ENCODE data around the gene ADCY4.
"Not testable (repeated sequence)": the region's sequence is repeated elsewhere in the genome, so short reads cannot be mapped to it uniquely, and the experiment has no call there.

Gene ADCY4

DNA sequence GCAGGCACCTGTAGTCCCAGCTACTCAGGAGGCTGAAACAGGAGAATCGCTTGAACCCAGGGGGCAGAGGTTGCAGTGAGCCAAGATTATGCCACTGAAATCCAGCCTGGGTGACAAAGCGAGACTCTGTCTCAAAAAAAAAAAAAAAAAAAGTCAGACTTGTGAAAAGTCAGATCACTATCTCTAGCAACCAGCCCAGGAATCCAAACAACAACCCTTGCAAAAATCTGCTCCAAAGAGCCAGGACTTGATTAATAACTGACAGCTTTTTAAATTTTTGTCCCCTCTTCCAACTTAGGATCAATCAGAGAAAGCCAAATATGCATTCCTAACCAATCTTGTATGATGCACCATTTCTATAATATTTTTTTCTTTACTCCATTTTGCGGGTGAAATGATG is 25.4 kb upstream of the ADCY4 start:
- no peak for DNase-seq (ENCODE audit: low spot score)
- no peak overlapping the region for H3K4me3 ChIP-seq
- H3K27ac ChIP-seq, result no peak overlapping the region
- TF ChIP-seq, protein P1, sequence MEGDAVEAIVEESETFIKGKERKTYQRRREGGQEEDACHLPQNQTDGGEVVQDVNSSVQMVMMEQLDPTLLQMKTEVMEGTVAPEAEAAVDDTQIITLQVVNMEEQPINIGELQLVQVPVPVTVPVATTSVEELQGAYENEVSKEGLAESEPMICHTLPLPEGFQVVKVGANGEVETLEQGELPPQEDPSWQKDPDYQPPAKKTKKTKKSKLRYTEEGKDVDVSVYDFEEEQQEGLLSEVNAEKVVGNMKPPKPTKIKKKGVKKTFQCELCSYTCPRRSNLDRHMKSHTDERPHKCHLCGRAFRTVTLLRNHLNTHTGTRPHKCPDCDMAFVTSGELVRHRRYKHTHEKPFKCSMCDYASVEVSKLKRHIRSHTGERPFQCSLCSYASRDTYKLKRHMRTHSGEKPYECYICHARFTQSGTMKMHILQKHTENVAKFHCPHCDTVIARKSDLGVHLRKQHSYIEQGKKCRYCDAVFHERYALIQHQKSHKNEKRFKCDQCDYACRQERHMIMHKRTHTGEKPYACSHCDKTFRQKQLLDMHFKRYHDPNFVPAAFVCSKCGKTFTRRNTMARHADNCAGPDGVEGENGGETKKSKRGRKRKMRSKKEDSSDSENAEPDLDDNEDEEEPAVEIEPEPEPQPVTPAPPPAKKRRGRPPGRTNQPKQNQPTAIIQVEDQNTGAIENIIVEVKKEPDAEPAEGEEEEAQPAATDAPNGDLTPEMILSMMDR (IDR thresholded peaks at IDR 0.05), result no peak

DNA sequence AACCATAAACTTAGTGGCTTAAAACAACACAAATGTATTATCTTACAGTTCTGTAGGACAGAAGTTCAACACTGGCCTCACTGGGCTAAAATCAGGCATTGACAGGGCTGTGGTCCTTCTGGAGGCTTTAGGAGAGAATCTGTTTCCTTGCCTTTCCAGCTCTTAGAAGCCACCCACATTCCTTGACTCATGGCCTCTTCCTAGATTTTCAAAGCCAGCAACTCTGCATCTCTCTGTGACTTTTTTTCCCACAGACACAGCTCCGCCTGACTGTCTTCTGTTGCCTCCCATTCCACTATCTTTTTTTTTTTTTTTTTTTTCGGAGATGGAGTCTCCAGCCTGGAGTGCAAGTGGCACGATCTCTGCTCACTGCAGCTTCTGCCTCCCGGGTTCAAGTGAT is 21.3 kb upstream of the ADCY4 start:
- TF ChIP-seq, protein P1 (IDR thresholded peaks at IDR 0.05), result no peak
- H3K4me3 ChIP-seq, result no peak overlapping the region
- no peak for DNase-seq (ENCODE audit: low spot score)
- H3K27ac ChIP-seq, result no peak overlapping the region

DNA sequence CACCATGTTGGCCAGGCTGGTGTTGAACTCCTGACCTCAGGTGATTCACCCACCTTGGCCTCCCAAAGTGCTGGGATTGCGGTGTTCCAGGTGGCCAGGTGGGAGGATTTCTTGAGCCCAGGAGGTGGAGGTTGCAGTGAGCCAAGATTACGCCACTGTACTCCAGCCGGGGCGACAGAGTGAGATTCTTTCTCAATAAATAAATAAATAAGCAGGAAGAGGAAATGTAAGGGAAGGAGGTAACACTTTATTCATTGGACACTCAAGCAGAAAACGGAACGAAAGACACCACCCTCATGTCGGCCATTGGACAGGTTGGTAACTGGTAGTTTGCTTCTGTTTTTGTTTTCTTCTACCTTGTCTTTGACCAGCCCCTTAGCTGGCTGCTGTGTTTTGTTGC is 20.1 kb upstream of the ADCY4 start:
- TF ChIP-seq, protein P1 (IDR thresholded peaks at IDR 0.05), result no peak
- DNase-seq (ENCODE audit: low spot score), result no peak
- Histone ChIP-seq H3K27ac (no peak overlapping the region), H3K4me3 (no peak overlapping the region)

DNA sequence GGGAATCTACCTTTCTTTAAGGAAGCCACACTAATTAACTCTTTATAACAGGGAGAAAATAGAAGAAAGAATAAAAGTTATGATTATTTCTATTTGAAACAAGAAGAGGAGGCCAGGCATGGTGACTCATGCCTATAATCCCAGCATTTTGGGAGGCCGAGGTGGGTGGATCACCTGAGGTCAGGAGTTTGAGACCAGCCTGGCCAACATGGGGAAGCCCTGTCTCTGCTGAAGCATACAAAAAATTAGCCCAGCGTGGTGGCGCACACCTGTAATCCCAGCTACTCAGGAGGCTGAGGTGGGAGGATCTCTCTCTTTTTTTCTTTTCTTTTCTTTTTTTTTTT is 19.6 kb upstream of the ADCY4 start:
- not testable (repeated sequence) for DNase-seq (ENCODE audit: low spot score); H3K4me3 ChIP-seq; H3K27ac ChIP-seq

DNA sequence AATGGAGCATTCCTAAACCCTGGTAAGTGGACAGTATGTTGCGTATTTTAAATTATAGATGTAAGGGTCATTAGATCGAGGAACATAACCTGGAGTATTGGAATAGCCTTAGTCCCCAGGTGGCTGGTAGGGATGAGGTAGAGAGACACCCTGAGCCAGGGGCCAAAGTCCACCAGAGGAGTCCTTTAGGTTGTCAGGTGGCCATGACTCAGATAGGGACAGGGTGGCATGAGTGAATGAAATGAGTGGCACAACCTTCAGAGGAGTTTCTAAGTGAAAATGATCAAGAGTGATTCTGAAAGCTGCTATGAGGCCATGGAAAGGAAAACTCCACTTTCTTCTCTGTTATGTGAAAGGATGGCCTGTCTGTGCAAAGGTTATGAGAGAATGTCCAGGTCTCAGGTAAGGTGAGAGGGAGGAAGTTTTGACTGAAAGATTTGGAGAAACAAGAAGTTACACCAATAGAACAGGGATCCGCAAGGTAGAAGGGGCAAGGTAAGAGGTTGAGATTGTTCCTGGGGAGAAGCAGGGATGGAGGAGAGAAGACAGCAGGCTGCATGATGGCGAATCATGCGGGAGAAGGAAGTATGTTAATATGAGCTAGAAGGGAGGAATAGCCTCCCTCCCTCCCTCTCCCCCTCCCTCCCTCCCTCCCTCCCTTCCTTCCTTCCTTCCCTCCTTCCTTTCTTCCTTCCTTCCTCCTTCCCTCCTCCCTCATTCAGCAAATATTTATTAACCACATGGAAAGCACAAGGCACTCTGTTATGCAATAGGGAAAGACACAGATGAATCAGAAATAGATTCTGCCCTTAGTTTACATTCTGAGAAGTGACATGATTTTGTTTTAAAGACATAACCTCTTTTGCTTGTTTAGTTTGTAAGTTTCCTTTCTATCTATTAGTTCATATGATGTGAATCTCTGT is 18.9 kb upstream of the ADCY4 start:
- DNase-seq (ENCODE audit: low spot score), result no peak
- Histone ChIP-seq H3K27ac (no peak overlapping the region), H3K4me3 (no peak overlapping the region)
- TF ChIP-seq, protein P1 (IDR thresholded peaks at IDR 0.05), result no peak

- DNase-seq (ENCODE audit: low spot score), result no peak
- Histone ChIP-seq H3K27ac (no peak overlapping the region), H3K4me3 (no peak overlapping the region)
- TF ChIP-seq, protein P1 (IDR thresholded peaks at IDR 0.05), result no peak
Measured at GRCh38 chr14:24351517-24351916, 16.6 kb upstream of the ADCY4 start.

GRCh38 chr14:24349742-24350141 is 14.9 kb upstream of the ADCY4 start:
- TF ChIP-seq, protein P1 (IDR thresholded peaks at IDR 0.05), result no peak
- DNase-seq (ENCODE audit: low spot score), result no peak
- no peak overlapping the region for H3K4me3 ChIP-seq
- no peak overlapping the region for H3K27ac ChIP-seq

Data from coronary artery (tissue), 2 donors.